ENCODE results near the gene IFNB1.

IFNB1 gene

DNA sequence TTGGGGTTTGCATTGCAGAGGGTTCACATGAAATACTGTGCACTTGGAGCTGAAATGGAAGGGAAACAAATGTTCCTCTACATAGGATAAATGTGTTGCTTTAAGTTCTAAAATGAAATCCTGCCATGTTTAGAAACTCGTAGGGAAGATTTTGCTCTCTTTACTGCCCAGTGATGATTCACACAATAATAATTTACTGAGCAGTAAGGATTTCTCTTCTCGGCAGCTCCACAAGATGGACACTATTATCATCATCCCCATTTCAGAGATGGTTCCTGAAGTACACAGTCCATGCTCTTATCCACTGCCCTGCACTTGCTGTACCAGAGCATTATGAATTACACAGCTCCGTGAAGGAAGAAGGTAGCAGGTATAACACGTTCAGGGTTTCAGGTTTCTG lies 50.4 kb downstream of the IFNB1 start:
- ChIA-PET POLR2A (no interaction called here), CTCF (interaction anchor here (0.7 to 2.2 kb wide), 5 partner anchors 9 to 402 kb away, joined by 3 to 9 read pairs (median 4); no protein-coding TSS in a partner anchor)
- TF ChIP-seq, protein P1, sequence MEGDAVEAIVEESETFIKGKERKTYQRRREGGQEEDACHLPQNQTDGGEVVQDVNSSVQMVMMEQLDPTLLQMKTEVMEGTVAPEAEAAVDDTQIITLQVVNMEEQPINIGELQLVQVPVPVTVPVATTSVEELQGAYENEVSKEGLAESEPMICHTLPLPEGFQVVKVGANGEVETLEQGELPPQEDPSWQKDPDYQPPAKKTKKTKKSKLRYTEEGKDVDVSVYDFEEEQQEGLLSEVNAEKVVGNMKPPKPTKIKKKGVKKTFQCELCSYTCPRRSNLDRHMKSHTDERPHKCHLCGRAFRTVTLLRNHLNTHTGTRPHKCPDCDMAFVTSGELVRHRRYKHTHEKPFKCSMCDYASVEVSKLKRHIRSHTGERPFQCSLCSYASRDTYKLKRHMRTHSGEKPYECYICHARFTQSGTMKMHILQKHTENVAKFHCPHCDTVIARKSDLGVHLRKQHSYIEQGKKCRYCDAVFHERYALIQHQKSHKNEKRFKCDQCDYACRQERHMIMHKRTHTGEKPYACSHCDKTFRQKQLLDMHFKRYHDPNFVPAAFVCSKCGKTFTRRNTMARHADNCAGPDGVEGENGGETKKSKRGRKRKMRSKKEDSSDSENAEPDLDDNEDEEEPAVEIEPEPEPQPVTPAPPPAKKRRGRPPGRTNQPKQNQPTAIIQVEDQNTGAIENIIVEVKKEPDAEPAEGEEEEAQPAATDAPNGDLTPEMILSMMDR (IDR thresholded peaks at IDR 0.05; ENCODE audit: control extremely low read depth, extremely low read depth, low read depth, missing control alignments): no peak
- DNase-seq (ENCODE audit: extremely low spot score): no peak

All from GM10248 (cell line).